ENCODE measurements around the gene LYPD4.

GRCh38 chr19:41795031-41795461 is 49.4 kb downstream of the LYPD4 start:
- TF ChIP-seq CTCF (conservative IDR thresholded peaks at IDR 0.05 in 1 of 2, IDR thresholded peaks at IDR 0.05 in 1 of 2; ENCODE audit: low read depth in 1 of 2, low read length in 2 of 2) (peak; percentile 73 to 83), EZH2 (IDR thresholded peaks at IDR 0.05; ENCODE audit: low read length, missing control alignments) (no peak)

All from fibroblast of lung (primary cell).